ENCODE measurements around the gene CAMK4. TPM values are rescaled to one million over a fixed set of nuclear protein-coding genes. Genes with fewer than 3 reads are reported as not detected.
A peak's percentile ranks its signal among the peaks of the same experiment; 100 is the strongest.

Gene CAMK4
- total RNA-seq, 1 experiment from 2014 or later, result 6.3 TPM

DNA sequence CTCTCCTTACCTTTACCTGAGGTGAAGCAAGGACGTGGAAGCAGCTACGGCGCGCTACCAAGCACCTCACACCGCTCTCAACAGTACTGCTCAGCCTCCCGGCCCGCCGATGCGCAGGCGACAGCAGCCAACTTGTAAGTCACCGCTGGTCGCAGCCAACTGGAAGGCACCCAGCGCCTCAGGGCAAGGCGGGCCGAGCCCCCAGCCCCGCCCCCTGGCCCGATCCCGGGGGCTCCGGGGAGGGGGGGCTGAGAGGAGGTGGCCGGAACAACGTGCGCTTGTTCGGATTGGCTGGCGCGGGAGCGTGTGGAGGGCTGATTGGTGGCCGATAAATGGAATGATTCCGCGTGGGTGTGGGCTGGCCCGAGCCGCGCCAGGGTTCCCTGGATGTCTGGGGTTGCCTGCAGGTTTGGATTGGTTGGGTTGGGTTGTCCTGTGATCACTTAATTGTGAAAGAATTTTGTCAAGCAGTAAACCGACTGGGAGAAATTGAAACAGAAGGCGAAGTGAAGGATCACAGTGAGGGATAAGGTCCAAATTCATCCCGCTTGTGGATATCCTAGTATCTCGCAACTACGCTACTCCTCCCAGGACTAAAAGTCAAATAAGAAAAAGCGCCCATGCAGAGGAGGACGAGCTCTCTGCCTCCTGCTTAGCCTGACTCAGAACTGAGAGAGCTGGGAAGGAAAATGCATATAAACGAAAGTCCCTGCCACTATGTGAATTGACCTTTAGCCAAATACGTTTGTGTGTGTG lies 288.4 kb downstream of the CAMK4 start, which contains the start of gene STARD4:
TSS of gene STARD4 (minus strand) at position 161 of the 756 bp plus-strand sequence. CDS start 5,102 bp downstream, outside the sequence.
- no peaks in the 10 kb centered on the region for H3K79me1 ChIP-seq (ENCODE audit: insufficient read depth, low read depth, low read length, poor library complexity, severe bottlenecking)
- H3K4me1 ChIP-seq (ENCODE audit: insufficient read depth, low read length), result peaks cover 2% of the 10 kb centered on the region; the same call in 1 of the 2 replicates
- TF ChIP-seq, protein P1, sequence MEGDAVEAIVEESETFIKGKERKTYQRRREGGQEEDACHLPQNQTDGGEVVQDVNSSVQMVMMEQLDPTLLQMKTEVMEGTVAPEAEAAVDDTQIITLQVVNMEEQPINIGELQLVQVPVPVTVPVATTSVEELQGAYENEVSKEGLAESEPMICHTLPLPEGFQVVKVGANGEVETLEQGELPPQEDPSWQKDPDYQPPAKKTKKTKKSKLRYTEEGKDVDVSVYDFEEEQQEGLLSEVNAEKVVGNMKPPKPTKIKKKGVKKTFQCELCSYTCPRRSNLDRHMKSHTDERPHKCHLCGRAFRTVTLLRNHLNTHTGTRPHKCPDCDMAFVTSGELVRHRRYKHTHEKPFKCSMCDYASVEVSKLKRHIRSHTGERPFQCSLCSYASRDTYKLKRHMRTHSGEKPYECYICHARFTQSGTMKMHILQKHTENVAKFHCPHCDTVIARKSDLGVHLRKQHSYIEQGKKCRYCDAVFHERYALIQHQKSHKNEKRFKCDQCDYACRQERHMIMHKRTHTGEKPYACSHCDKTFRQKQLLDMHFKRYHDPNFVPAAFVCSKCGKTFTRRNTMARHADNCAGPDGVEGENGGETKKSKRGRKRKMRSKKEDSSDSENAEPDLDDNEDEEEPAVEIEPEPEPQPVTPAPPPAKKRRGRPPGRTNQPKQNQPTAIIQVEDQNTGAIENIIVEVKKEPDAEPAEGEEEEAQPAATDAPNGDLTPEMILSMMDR (conservative IDR thresholded peaks at IDR 0.05), result no peak
- WGBS (ENCODE audit: extremely low coverage, insufficient read length, low lambda C conversion rate), result no CpG with 5 or more reads among the region's 41 CpGs
- H2AFZ ChIP-seq (ENCODE audit: low read length), result no peak within 1 kb of the TSS
- no peaks in the 10 kb centered on the region for H3K23me2 ChIP-seq (ENCODE audit: insufficient read length, low read depth, low read length, poor library complexity, severe bottlenecking)
- no peak within 1 kb of the TSS for H3K56ac ChIP-seq (ENCODE audit: insufficient read length, low read depth, low read length)
- peaks cover 35% of the 10 kb centered on the region for H3K79me2 ChIP-seq (ENCODE audit: insufficient read depth, low read length)
- H4K8ac ChIP-seq (replicated peaks; ENCODE audit: insufficient read length, low read depth, low read length), result no peak within 1 kb of the TSS
- H4K20me1 ChIP-seq (ENCODE audit: control insufficient read depth, insufficient read depth, insufficient read length), result no peaks in the 10 kb centered on the region
- peak within 1 kb of the TSS; percentile 90 for H3K27ac ChIP-seq (ENCODE audit: insufficient read length, low read depth, low read length)
- H2BK5ac ChIP-seq (ENCODE audit: insufficient read length, low read length), result no peak within 1 kb of the TSS
- H4K91ac ChIP-seq (ENCODE audit: insufficient read length, low read depth, low read length), result no peak within 1 kb of the TSS
- H2BK20ac ChIP-seq (ENCODE audit: low read depth, low read length, poor library complexity, severe bottlenecking), result no peak within 1 kb of the TSS
- H2BK12ac ChIP-seq (ENCODE audit: insufficient read length, low read depth, low read length), result no peak within 1 kb of the TSS
- peak within 1 kb of the TSS; percentile 83 for H3K14ac ChIP-seq (ENCODE audit: insufficient read depth, low read length)
- Mint-ChIP-seq H3K4me1 (peaks cover 42 to 54% of the 10 kb centered on the region in 2 experiments), H3K27ac (peak within 1 kb of the TSS; percentile 97 to 99 (median 99)), H3K27me3 (ENCODE audit: low read depth) (no peaks in the 10 kb centered on the region), H3K4me3 (peak within 1 kb of the TSS; percentile 85 to 96), H3K9me3 (no peaks in the 10 kb centered on the region), H3K36me3 (ENCODE audit: insufficient read depth in 1 of 3, low read depth in 3 of 3) (no peaks in the 10 kb centered on the region; a peak in 1 of 7 replicates)
- H3K4me2 ChIP-seq (ENCODE audit: insufficient read depth, insufficient read length, low read length), result peak within 1 kb of the TSS; percentile 81
- no peak within 1 kb of the TSS for H4K5ac ChIP-seq (ENCODE audit: insufficient read length, low read depth, low read length)
- DNase-seq, result peak; percentile 98
- no peak within 1 kb of the TSS for H3K23ac ChIP-seq (ENCODE audit: insufficient read length, low read depth, low read length)
- H2BK15ac ChIP-seq (ENCODE audit: low read depth, low read length), result no peak within 1 kb of the TSS
- H3T11ph ChIP-seq (ENCODE audit: low read length), result no peak within 1 kb of the TSS
- H3K18ac ChIP-seq (ENCODE audit: insufficient read length, low read depth, low read length), result peak within 1 kb of the TSS; percentile 66
- no peaks in the 10 kb centered on the region for H3K27me3 ChIP-seq (ENCODE audit: insufficient read depth, low read length)
- no peak within 1 kb of the TSS for H3K4ac ChIP-seq (ENCODE audit: low read depth, low read length)
- H2AK5ac ChIP-seq (ENCODE audit: insufficient read length, low read length), result no peak within 1 kb of the TSS
- H3K9ac ChIP-seq (ENCODE audit: extremely low read depth, insufficient read length, low read length), result peak within 1 kb of the TSS; percentile 75
- H2BK120ac ChIP-seq (ENCODE audit: low read depth, low read length, poor library complexity, severe bottlenecking), result no peak within 1 kb of the TSS
- no peaks in the 10 kb centered on the region for H3K9me3 ChIP-seq (ENCODE audit: control insufficient read depth, low read depth, low read length)
